Cortex of kidney (tissue), 1 donor: ENCODE data around the gene GPR84.
"Not testable (repeated sequence)": the region's sequence is repeated elsewhere in the genome, so short reads cannot be mapped to it uniquely, and the experiment has no call there.

Source experiments
- DNase-seq: peaks from one replicate; lab custom pipeline; 2025; lab: John Stamatoyannopoulos, UW

GPR84 gene

GRCh38 chr12:54325442-54326109, 38.7 kb downstream of the GPR84 start:
- not testable (repeated sequence) for DNase-seq

GRCh38 chr12:54324617-54325441, 39.5 kb downstream of the GPR84 start, which contains the start of gene COPZ1:
COPZ1 (plus strand) TSS chr12:54325131; CDS start chr12:54325164, 33 bp downstream.
- DNase-seq = no peak

DNA sequence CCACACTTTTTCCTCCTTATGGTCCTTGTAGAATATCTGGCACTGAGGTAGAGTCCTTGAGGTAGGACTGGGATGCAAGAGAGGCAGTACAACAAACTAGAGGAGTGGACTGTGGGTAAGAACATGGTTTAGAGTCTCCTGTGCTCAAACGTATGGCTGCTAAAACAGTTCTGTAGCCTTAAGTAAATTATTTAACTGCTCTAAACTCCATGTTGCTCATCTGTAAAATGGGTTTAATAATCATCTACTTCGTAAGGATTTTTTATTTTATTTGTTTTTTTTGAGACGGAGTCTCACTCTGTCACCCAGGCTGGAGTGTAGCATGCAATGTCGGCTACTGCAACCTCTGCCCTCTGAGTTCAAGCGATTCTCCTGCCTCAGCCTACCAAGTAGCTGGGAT, 42.9 kb downstream of the GPR84 start:
- no peak for DNase-seq
